ENCODE measurements around the gene ZBTB25.

The ZBTB25 gene

GRCh38 chr14:64502887-64503433 is 678 bp downstream of the ZBTB25 start:
- H3K9ac ChIP-seq (ENCODE audit: low read depth in 1 of 2, low read length in 2 of 2) = peak overlapping the region; percentile 93 to 97
- no peaks in the 10 kb centered on the region for H3K27me3 ChIP-seq (ENCODE audit: control insufficient read depth in 1 of 2, insufficient read depth in 2 of 2, low read length in 2 of 2)
- peak overlapping the region; percentile 100 for H3K27ac ChIP-seq (ENCODE audit: low read depth, low read length)
- peak overlapping the region; percentile 93 to 94 for H3K4me3 ChIP-seq (ENCODE audit: low read depth in 1 of 2, low read length in 2 of 2)
- peaks cover 37 to 47% of the 10 kb centered on the region in 2 donors for H3K4me1 ChIP-seq (ENCODE audit: control insufficient read depth in 1 of 2, insufficient read depth in 2 of 2, low read length in 2 of 2)
- no peaks in the 10 kb centered on the region for H3K9me3 ChIP-seq (ENCODE audit: control insufficient read depth in 1 of 2, low read length in 2 of 2)
- H3K36me3 ChIP-seq (ENCODE audit: control insufficient read depth in 1 of 2, insufficient read depth in 2 of 2, low read length in 2 of 2) = no peaks in the 10 kb centered on the region

- H3K9me3 ChIP-seq (ENCODE audit: control insufficient read depth in 1 of 2, low read length in 2 of 2) = no peaks in the 10 kb centered on the region
- H3K9ac ChIP-seq (ENCODE audit: low read depth in 1 of 2, low read length in 2 of 2) = peak overlapping the region; percentile 93 to 97
- peaks cover 32 to 42% of the 10 kb centered on the region in 2 donors for H3K4me1 ChIP-seq (ENCODE audit: control insufficient read depth in 1 of 2, insufficient read depth in 2 of 2, low read length in 2 of 2)
- H3K4me3 ChIP-seq (ENCODE audit: low read depth in 1 of 2, low read length in 2 of 2) = peak overlapping the region; percentile 93 to 94
- H3K36me3 ChIP-seq (ENCODE audit: control insufficient read depth in 1 of 2, insufficient read depth in 2 of 2, low read length in 2 of 2) = no peaks in the 10 kb centered on the region
- H3K27ac ChIP-seq (ENCODE audit: low read depth, low read length) = peak overlapping the region; percentile 100
- no peaks in the 10 kb centered on the region for H3K27me3 ChIP-seq (ENCODE audit: control insufficient read depth in 1 of 2, insufficient read depth in 2 of 2, low read length in 2 of 2)
Measured at GRCh38 chr14:64502456-64502855, 1.2 kb downstream of the ZBTB25 start.

- Histone ChIP-seq H3K9ac (ENCODE audit: low read depth in 1 of 2, low read length in 2 of 2) (peak overlapping the region; percentile 93 to 97), H3K36me3 (ENCODE audit: control insufficient read depth in 1 of 2, insufficient read depth in 2 of 2, low read length in 2 of 2) (no peaks in the 10 kb centered on the region), H3K27ac (ENCODE audit: low read depth, low read length) (peak overlapping the region; percentile 14), H3K4me1 (ENCODE audit: control insufficient read depth in 1 of 2, insufficient read depth in 2 of 2, low read length in 2 of 2) (peaks cover 23 to 35% of the 10 kb centered on the region in 2 donors), H3K27me3 (ENCODE audit: control insufficient read depth in 1 of 2, insufficient read depth in 2 of 2, low read length in 2 of 2) (no peaks in the 10 kb centered on the region), H3K4me3 (ENCODE audit: low read depth in 1 of 2, low read length in 2 of 2) (peak overlapping the region; percentile 93 to 94), H3K9me3 (ENCODE audit: control insufficient read depth in 1 of 2, low read length in 2 of 2) (no peaks in the 10 kb centered on the region)
Measured at GRCh38 chr14:64501411-64502171, 2.0 kb downstream of the ZBTB25 start.

GRCh38 chr14:64500088-64500487 is 3.5 kb downstream of the ZBTB25 start:
- Histone ChIP-seq H3K9me3 (ENCODE audit: control insufficient read depth in 1 of 2, low read length in 2 of 2) (no peaks in the 10 kb centered on the region), H3K4me1 (ENCODE audit: control insufficient read depth in 1 of 2, insufficient read depth in 2 of 2, low read length in 2 of 2) (peaks cover 20 to 25% of the 10 kb centered on the region in 2 donors), H3K27me3 (ENCODE audit: control insufficient read depth in 1 of 2, insufficient read depth in 2 of 2, low read length in 2 of 2) (no peaks in the 10 kb centered on the region), H3K9ac (ENCODE audit: low read depth in 1 of 2, low read length in 2 of 2) (no peak overlapping the region), H3K4me3 (ENCODE audit: low read depth in 1 of 2, low read length in 2 of 2) (no peak overlapping the region), H3K36me3 (ENCODE audit: control insufficient read depth in 1 of 2, insufficient read depth in 2 of 2, low read length in 2 of 2) (peaks cover 0 to 3% of the 10 kb centered on the region in 2 donors), H3K27ac (ENCODE audit: low read depth, low read length) (no peak overlapping the region)

- Histone ChIP-seq H3K9ac (ENCODE audit: low read depth in 1 of 2, low read length in 2 of 2) (no peak overlapping the region), H3K27me3 (ENCODE audit: control insufficient read depth in 1 of 2, insufficient read depth in 2 of 2, low read length in 2 of 2) (no peaks in the 10 kb centered on the region), H3K36me3 (ENCODE audit: control insufficient read depth in 1 of 2, insufficient read depth in 2 of 2, low read length in 2 of 2) (peaks cover 0 to 3% of the 10 kb centered on the region in 2 donors), H3K9me3 (ENCODE audit: control insufficient read depth in 1 of 2, low read length in 2 of 2) (no peaks in the 10 kb centered on the region), H3K4me1 (ENCODE audit: control insufficient read depth in 1 of 2, insufficient read depth in 2 of 2, low read length in 2 of 2) (peaks cover 10 to 11% of the 10 kb centered on the region in 2 donors), H3K27ac (ENCODE audit: low read depth, low read length) (no peak overlapping the region), H3K4me3 (ENCODE audit: low read depth in 1 of 2, low read length in 2 of 2) (no peak overlapping the region)
Measured at GRCh38 chr14:64496764-64497163, 6.9 kb downstream of the ZBTB25 start.

- Histone ChIP-seq H3K36me3 (ENCODE audit: control insufficient read depth in 1 of 2, insufficient read depth in 2 of 2, low read length in 2 of 2) (peaks cover 3% of the 10 kb centered on the region in 2 donors), H3K9ac (ENCODE audit: low read depth in 1 of 2, low read length in 2 of 2) (no peak overlapping the region), H3K4me3 (ENCODE audit: low read depth in 1 of 2, low read length in 2 of 2) (no peak overlapping the region), H3K27me3 (ENCODE audit: control insufficient read depth in 1 of 2, insufficient read depth in 2 of 2, low read length in 2 of 2) (no peaks in the 10 kb centered on the region), H3K27ac (ENCODE audit: low read depth, low read length) (no peak overlapping the region), H3K9me3 (ENCODE audit: control insufficient read depth in 1 of 2, low read length in 2 of 2) (no peaks in the 10 kb centered on the region), H3K4me1 (ENCODE audit: control insufficient read depth in 1 of 2, insufficient read depth in 2 of 2, low read length in 2 of 2) (no peaks in the 10 kb centered on the region)
Measured at GRCh38 chr14:64495252-64495651, 8.4 kb downstream of the ZBTB25 start.

- Histone ChIP-seq H3K27ac (ENCODE audit: low read depth, low read length) (no peak overlapping the region), H3K9me3 (ENCODE audit: control insufficient read depth in 1 of 2, low read length in 2 of 2) (no peaks in the 10 kb centered on the region), H3K4me1 (ENCODE audit: control insufficient read depth in 1 of 2, insufficient read depth in 2 of 2, low read length in 2 of 2) (no peaks in the 10 kb centered on the region), H3K9ac (ENCODE audit: low read depth in 1 of 2, low read length in 2 of 2) (no peak overlapping the region), H3K36me3 (ENCODE audit: control insufficient read depth in 1 of 2, insufficient read depth in 2 of 2, low read length in 2 of 2) (peaks cover 3% of the 10 kb centered on the region in 2 donors), H3K4me3 (ENCODE audit: low read depth in 1 of 2, low read length in 2 of 2) (no peak overlapping the region), H3K27me3 (ENCODE audit: control insufficient read depth in 1 of 2, insufficient read depth in 2 of 2, low read length in 2 of 2) (no peaks in the 10 kb centered on the region)
Measured at GRCh38 chr14:64493455-64493854, 10.2 kb downstream of the ZBTB25 start.

- Histone ChIP-seq H3K27me3 (ENCODE audit: control insufficient read depth in 1 of 2, insufficient read depth in 2 of 2, low read length in 2 of 2) (no peaks in the 10 kb centered on the region), H3K4me1 (ENCODE audit: control insufficient read depth in 1 of 2, insufficient read depth in 2 of 2, low read length in 2 of 2) (no peaks in the 10 kb centered on the region), H3K4me3 (ENCODE audit: low read depth in 1 of 2, low read length in 2 of 2) (no peak overlapping the region), H3K9ac (ENCODE audit: low read depth in 1 of 2, low read length in 2 of 2) (no peak overlapping the region), H3K36me3 (ENCODE audit: control insufficient read depth in 1 of 2, insufficient read depth in 2 of 2, low read length in 2 of 2) (peaks cover 7 to 21% of the 10 kb centered on the region in 2 donors), H3K27ac (ENCODE audit: low read depth, low read length) (no peak overlapping the region), H3K9me3 (ENCODE audit: control insufficient read depth in 1 of 2, low read length in 2 of 2) (no peaks in the 10 kb centered on the region)
Measured at GRCh38 chr14:64491637-64492036, 12.0 kb downstream of the ZBTB25 start.

- H3K27me3 ChIP-seq (ENCODE audit: control insufficient read depth in 1 of 2, insufficient read depth in 2 of 2, low read length in 2 of 2) = no peaks in the 10 kb centered on the region
- H3K9ac ChIP-seq (ENCODE audit: low read depth in 1 of 2, low read length in 2 of 2) = no peak overlapping the region
- no peak overlapping the region for H3K4me3 ChIP-seq (ENCODE audit: low read depth in 1 of 2, low read length in 2 of 2)
- H3K4me1 ChIP-seq (ENCODE audit: control insufficient read depth in 1 of 2, insufficient read depth in 2 of 2, low read length in 2 of 2) = no peaks in the 10 kb centered on the region
- H3K36me3 ChIP-seq (ENCODE audit: control insufficient read depth in 1 of 2, insufficient read depth in 2 of 2, low read length in 2 of 2) = peaks cover 13 to 28% of the 10 kb centered on the region in 2 donors
- no peaks in the 10 kb centered on the region for H3K9me3 ChIP-seq (ENCODE audit: control insufficient read depth in 1 of 2, low read length in 2 of 2)
- no peak overlapping the region for H3K27ac ChIP-seq (ENCODE audit: low read depth, low read length)
Measured at GRCh38 chr14:64488590-64489099, 15.0 kb downstream of the ZBTB25 start.

GRCh38 chr14:64478634-64479250 is 24.9 kb downstream of the ZBTB25 start:
- H3K27ac ChIP-seq (ENCODE audit: low read depth, low read length) = no peak overlapping the region
- no peak overlapping the region for H3K4me3 ChIP-seq (ENCODE audit: low read depth in 1 of 2, low read length in 2 of 2)
- H3K36me3 ChIP-seq (ENCODE audit: control insufficient read depth in 1 of 2, insufficient read depth in 2 of 2, low read length in 2 of 2) = no peaks in the 10 kb centered on the region
- H3K9me3 ChIP-seq (ENCODE audit: control insufficient read depth in 1 of 2, low read length in 2 of 2) = no peaks in the 10 kb centered on the region
- no peaks in the 10 kb centered on the region for H3K27me3 ChIP-seq (ENCODE audit: control insufficient read depth in 1 of 2, insufficient read depth in 2 of 2, low read length in 2 of 2)
- H3K4me1 ChIP-seq (ENCODE audit: control insufficient read depth in 1 of 2, insufficient read depth in 2 of 2, low read length in 2 of 2) = peaks cover 0 to 4% of the 10 kb centered on the region in 2 donors
- H3K9ac ChIP-seq (ENCODE audit: low read depth in 1 of 2, low read length in 2 of 2) = no peak overlapping the region
